ENCODE results near the gene NLN. TPM values are rescaled to one million over a fixed set of nuclear protein-coding genes. Genes with fewer than 3 reads are reported as not detected.

The NLN gene
- total and polyA plus RNA-seq, 2 of the 4 experiments (the other 2 are of a cell fraction): 19.1 to 37.1 TPM

DNA sequence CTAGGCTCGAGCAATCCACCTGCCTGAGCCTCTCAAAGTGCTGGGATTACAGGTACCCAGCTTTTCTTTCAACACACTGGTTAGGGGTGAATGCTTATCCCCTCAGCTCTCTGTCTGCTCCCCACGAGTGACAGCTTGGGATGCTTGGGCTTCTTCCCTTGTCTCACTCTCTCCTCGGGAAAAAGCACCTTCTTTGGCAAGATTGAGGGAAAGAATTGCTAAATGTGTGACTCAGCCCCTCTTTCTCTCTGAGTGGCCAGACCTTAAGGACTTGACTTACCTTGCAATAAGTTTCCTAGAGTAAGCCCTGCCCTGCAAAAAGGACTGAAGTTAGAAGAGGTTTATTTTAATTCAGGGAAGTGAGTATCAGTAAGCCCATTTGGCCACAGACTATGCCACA, 136.3 kb downstream of the NLN start:
- Histone ChIP-seq H3K9ac (ENCODE audit: low read depth, low read length) (no peak overlapping the region), H2BK5ac (ENCODE audit: low read depth, low read length, poor library complexity, severe bottlenecking) (peak overlapping the region; percentile 40), H4K91ac (ENCODE audit: insufficient read depth, low read depth, low read length) (peak overlapping the region; percentile 86), H3K79me1 (ENCODE audit: low read depth in 1 of 2, low read length in 2 of 2) (peaks cover 13 to 27% of the 10 kb centered on the region in 2 experiments; a peak in 3 of 4 replicates), H3K4me3 (ENCODE audit: insufficient read depth, low read depth, low read length) (no peak overlapping the region), H4K5ac (ENCODE audit: low read depth, low read length) (peak overlapping the region; percentile 11; the same call in 1 of the 2 replicates), H3K4me1 (ENCODE audit: control insufficient read depth, insufficient read depth, low read length) (peaks cover 14% of the 10 kb centered on the region), H3K27ac (ENCODE audit: insufficient read depth, low read length) (no peak overlapping the region), H3K23ac (ENCODE audit: low read depth, low read length) (peak overlapping the region; percentile 82; the same call in 1 of the 2 replicates), H2BK120ac (ENCODE audit: low read depth, low read length) (peak overlapping the region; percentile 86), H3K9me3 (ENCODE audit: control insufficient read depth, insufficient read depth, low read length) (no peaks in the 10 kb centered on the region), H4K8ac (ENCODE audit: low read depth in 2 of 2, low read length in 2 of 2) (no peak overlapping the region; a peak in 2 of 4 replicates), H2AK9ac (replicated peaks; ENCODE audit: low read depth, low read length, poor library complexity) (peak overlapping the region; percentile 68), H3K14ac (replicated peaks; ENCODE audit: low read depth, low read length) (peak overlapping the region; percentile 22; the same call in 1 of the 2 replicates), H3K36me3 (ENCODE audit: control insufficient read depth, insufficient read depth, low read length) (no peaks in the 10 kb centered on the region), H3K56ac (ENCODE audit: extremely low read depth, insufficient read depth, low read length) (no peak overlapping the region), H4K20me1 (ENCODE audit: insufficient read depth, low read length) (no peaks in the 10 kb centered on the region), H2AFZ (replicated peaks; ENCODE audit: low read length, poor library complexity) (peak overlapping the region; percentile 71), H3K27me3 (ENCODE audit: control insufficient read depth, insufficient read depth, low read length) (no peaks in the 10 kb centered on the region), H3K9me1 (ENCODE audit: insufficient read depth, low read length) (peaks cover 14% of the 10 kb centered on the region), H3K4ac (ENCODE audit: low read depth, low read length) (peak overlapping the region; percentile 81), H3K4me2 (ENCODE audit: low read depth, low read length) (no peak overlapping the region), H2BK15ac (ENCODE audit: low read depth, low read length) (peak overlapping the region; percentile 45; the same call in 2 of the 3 replicates), H2AK5ac (ENCODE audit: low read depth, low read length) (peak overlapping the region; percentile 71), H2BK20ac (ENCODE audit: low read depth, low read length) (peak overlapping the region; percentile 88), H3K18ac (ENCODE audit: low read depth, low read length) (peak overlapping the region; percentile 12; the same call in 1 of the 2 replicates)
- POLR2A ChIA-PET (ENCODE audit: unreplicated experiment): no interaction called here
- CTCF ChIA-PET: interaction anchor here (0.7 to 1.1 kb wide), 2 partner anchors 8 to 17 kb away, joined by 3 to 4 read pairs; no protein-coding TSS in a partner anchor
- in situ Hi-C loops (cut with MboI; ENCODE audit: low sequenced_read_pairs): no loop called here
- dilution Hi-C loops (cut with HindIII; ENCODE audit: low sequenced_read_pairs, unreplicated experiment): no loop called here
- WGBS, 2 experiments (ENCODE audit: extremely low coverage in 2 of 2, insufficient read length in 1 of 2): no CpG with 5 or more reads among the region's 3 CpGs
- ATAC-seq (ENCODE audit: low read depth): no peak
- TF ChIP-seq CEBPB (IDR thresholded peaks at IDR 0.05; ENCODE audit: low read depth, low read length) (peak; percentile 59; the same call in 1 of the 2 replicates), USF2 (IDR thresholded peaks at IDR 0.05; ENCODE audit: low read depth, low read length) (no peak), MXI1 (IDR thresholded peaks at IDR 0.05; ENCODE audit: borderline replicate concordance, low read depth, low read length) (no peak), MAFK (IDR thresholded peaks at IDR 0.05; ENCODE audit: low read depth, low read length) (no peak), MAZ (IDR thresholded peaks at IDR 0.05; ENCODE audit: borderline replicate concordance, low read depth, low read length) (no peak)
- TF ChIP-seq, protein P1, sequence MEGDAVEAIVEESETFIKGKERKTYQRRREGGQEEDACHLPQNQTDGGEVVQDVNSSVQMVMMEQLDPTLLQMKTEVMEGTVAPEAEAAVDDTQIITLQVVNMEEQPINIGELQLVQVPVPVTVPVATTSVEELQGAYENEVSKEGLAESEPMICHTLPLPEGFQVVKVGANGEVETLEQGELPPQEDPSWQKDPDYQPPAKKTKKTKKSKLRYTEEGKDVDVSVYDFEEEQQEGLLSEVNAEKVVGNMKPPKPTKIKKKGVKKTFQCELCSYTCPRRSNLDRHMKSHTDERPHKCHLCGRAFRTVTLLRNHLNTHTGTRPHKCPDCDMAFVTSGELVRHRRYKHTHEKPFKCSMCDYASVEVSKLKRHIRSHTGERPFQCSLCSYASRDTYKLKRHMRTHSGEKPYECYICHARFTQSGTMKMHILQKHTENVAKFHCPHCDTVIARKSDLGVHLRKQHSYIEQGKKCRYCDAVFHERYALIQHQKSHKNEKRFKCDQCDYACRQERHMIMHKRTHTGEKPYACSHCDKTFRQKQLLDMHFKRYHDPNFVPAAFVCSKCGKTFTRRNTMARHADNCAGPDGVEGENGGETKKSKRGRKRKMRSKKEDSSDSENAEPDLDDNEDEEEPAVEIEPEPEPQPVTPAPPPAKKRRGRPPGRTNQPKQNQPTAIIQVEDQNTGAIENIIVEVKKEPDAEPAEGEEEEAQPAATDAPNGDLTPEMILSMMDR (conservative IDR thresholded peaks at IDR 0.05; ENCODE audit: low read depth, low read length): no peak
- BruUV-seq (replicated peaks): no TSS peak
- peak; percentile 54 for DNase-seq
- intact Hi-C loops (cut with micrococcal nuclease): no loop called here
